ENCODE results near the gene PSMD8.

The PSMD8 gene

GRCh38 chr19:38374332-38375097 is at the start of gene PSMD8:
Gene PSMD8 (plus strand): TSS chr19:38374571. CDS start chr19:38374602, 31 bp downstream.
- no peak for TF ChIP-seq CTCF (IDR thresholded peaks at IDR 0.05)
- peak; percentile 99 for DNase-seq (ENCODE audit: low spot score)
- Histone ChIP-seq H3K4me3 (peak within 1 kb of the TSS; percentile 82), H3K27ac (peak within 1 kb of the TSS; percentile 81 to 88)

- no peak for TF ChIP-seq CTCF (IDR thresholded peaks at IDR 0.05)
- no peak for DNase-seq (ENCODE audit: low spot score)
- Histone ChIP-seq H3K27ac (no peak overlapping the region), H3K4me3 (no peak overlapping the region)
These were observed 47.8 kb upstream of the PSMD8 start for GRCh38 chr19:38326591-38326990.

- no peak for TF ChIP-seq CTCF (IDR thresholded peaks at IDR 0.05)
- H3K27ac ChIP-seq = no peak overlapping the region
- no peak for DNase-seq (ENCODE audit: low spot score)
- H3K4me3 ChIP-seq = no peak overlapping the region
These were observed 44.7 kb upstream of the PSMD8 start for GRCh38 chr19:38329651-38330050.

GRCh38 chr19:38331728-38332127 is 42.6 kb upstream of the PSMD8 start:
- no peak for TF ChIP-seq CTCF (IDR thresholded peaks at IDR 0.05)
- Histone ChIP-seq H3K27ac (no peak overlapping the region), H3K4me3 (no peak overlapping the region)
- no peak for DNase-seq (ENCODE audit: low spot score)

GRCh38 chr19:38333245-38333644 is 41.1 kb upstream of the PSMD8 start:
- H3K27ac ChIP-seq = no peak overlapping the region
- DNase-seq (ENCODE audit: low spot score) = no peak
- H3K4me3 ChIP-seq = no peak overlapping the region
- TF ChIP-seq CTCF (IDR thresholded peaks at IDR 0.05) = no peak

GRCh38 chr19:38335949-38336637 is 38.3 kb upstream of the PSMD8 start:
- DNase-seq (ENCODE audit: low spot score) = peak; percentile 98
- TF ChIP-seq CTCF (IDR thresholded peaks at IDR 0.05) = no peak
- peak overlapping the region; percentile 96 to 100 for H3K27ac ChIP-seq
- peak overlapping the region; percentile 69 for H3K4me3 ChIP-seq
